AG04449 (cell line): Measurements from ENCODE around the gene TBK1.

Experiments used
- CTCF ChIA-PET: fragments of 350-600 bp; formaldehyde crosslinking; extraction: SDS; loops from one replicate; lab custom pipeline; 2021; ENCODE audit warnings: antibody characterized with exemption; lab: Yijun Ruan, JAX
- POLR2A ChIA-PET: fragments of 400-600, 350-600 bp; formaldehyde crosslinking; extraction: SDS; loops from one replicate; lab custom pipeline; 2020; ENCODE audit warnings: antibody characterized with exemption, inconsistent platforms; lab: Yijun Ruan, JAX
- DNase-seq: peaks from one replicate; pipeline ENCODE4 v3.0.0-alpha.2; 2010; ENCODE audit warnings: low read depth, low spot score
- H3K4me3 ChIP-seq: 2 replicates; pipeline ENCODE4 v1.5.1; 2011; ENCODE audit warnings: low read depth, mild to moderate bottlenecking, control low read depth, low read length
- TF ChIP-seq, protein P1 (sequence below): IDR thresholded peaks from one replicate; pipeline ENCODE4 v1.5.1; 2011; ENCODE audit warnings: mild to moderate bottlenecking, moderate library complexity, low read length, control low read depth, inconsistent platforms; ENCODE audit not compliant: insufficient read depth; ENCODE audit errors: missing control alignments

TBK1 gene

GRCh38 chr12:64478661-64479060 lies 26.7 kb downstream of the TBK1 start:
- ChIA-PET CTCF (no interaction called here), POLR2A (no interaction called here)
- DNase-seq = no peak
- no peak overlapping the region for H3K4me3 ChIP-seq
- TF ChIP-seq, protein P1, sequence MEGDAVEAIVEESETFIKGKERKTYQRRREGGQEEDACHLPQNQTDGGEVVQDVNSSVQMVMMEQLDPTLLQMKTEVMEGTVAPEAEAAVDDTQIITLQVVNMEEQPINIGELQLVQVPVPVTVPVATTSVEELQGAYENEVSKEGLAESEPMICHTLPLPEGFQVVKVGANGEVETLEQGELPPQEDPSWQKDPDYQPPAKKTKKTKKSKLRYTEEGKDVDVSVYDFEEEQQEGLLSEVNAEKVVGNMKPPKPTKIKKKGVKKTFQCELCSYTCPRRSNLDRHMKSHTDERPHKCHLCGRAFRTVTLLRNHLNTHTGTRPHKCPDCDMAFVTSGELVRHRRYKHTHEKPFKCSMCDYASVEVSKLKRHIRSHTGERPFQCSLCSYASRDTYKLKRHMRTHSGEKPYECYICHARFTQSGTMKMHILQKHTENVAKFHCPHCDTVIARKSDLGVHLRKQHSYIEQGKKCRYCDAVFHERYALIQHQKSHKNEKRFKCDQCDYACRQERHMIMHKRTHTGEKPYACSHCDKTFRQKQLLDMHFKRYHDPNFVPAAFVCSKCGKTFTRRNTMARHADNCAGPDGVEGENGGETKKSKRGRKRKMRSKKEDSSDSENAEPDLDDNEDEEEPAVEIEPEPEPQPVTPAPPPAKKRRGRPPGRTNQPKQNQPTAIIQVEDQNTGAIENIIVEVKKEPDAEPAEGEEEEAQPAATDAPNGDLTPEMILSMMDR = no peak

- ChIA-PET POLR2A (no interaction called here), CTCF (no interaction called here)
- H3K4me3 ChIP-seq = no peak overlapping the region
- TF ChIP-seq, protein P1 = no peak
- DNase-seq = no peak
Measured at GRCh38 chr12:64480148-64480547, 28.2 kb downstream of the TBK1 start.

GRCh38 chr12:64486657-64487056 lies 34.7 kb downstream of the TBK1 start:
- TF ChIP-seq, protein P1 = no peak
- CTCF ChIA-PET = no interaction called here
- DNase-seq = no peak
- POLR2A ChIA-PET = no interaction called here
- no peak overlapping the region for H3K4me3 ChIP-seq

GRCh38 chr12:64491718-64492117 lies 39.8 kb downstream of the TBK1 start:
- DNase-seq = no peak
- ChIA-PET CTCF (interaction anchor here (1.4 kb wide), 1 partner anchor 9 kb away, joined by 4 read pairs; no protein-coding TSS in a partner anchor), POLR2A (no interaction called here)
- no peak overlapping the region for H3K4me3 ChIP-seq
- TF ChIP-seq, protein P1 = no peak

DNA sequence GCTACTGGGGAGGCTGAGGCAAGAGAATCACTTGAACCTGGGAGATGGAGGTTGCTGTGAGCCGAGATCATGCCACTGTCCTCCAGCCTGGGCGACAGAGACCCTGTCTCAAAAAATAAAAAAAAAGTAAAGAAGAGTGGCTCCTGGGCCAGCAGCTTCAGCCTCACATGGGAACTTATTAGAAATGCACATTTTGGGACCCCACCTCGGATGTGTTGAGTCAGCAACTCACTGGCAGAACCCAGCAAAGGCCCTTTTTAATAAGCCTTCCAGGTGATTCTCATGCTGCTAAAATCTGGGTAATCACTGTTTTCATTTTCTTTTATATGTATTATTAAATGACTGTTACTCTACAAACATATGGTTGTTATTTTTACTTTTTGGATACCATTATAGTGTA lies 41.6 kb downstream of the TBK1 start:
- H3K4me3 ChIP-seq = no peak overlapping the region
- no peak for DNase-seq
- CTCF ChIA-PET = interaction anchor here (1.2 kb wide), 1 partner anchor 204 kb away, joined by 5 read pairs; no protein-coding TSS in a partner anchor
- POLR2A ChIA-PET = no interaction called here
- TF ChIP-seq, protein P1 = no peak

- no peak overlapping the region for H3K4me3 ChIP-seq
- TF ChIP-seq, protein P1 = no peak
- CTCF ChIA-PET = interaction anchor here (0.9 to 1.4 kb wide), 2 partner anchors 25 to 54 kb away, joined by 3 read pairs; no protein-coding TSS in a partner anchor
- DNase-seq = no peak
- POLR2A ChIA-PET = interaction anchor here (0.6 kb wide), 1 partner anchor 77 kb away, joined by 3 read pairs; no protein-coding TSS in a partner anchor
Measured at GRCh38 chr12:64494998-64495729, 43.2 kb downstream of the TBK1 start.
